Ishikawa (cell line): ENCODE data around the gene HIF1A.

ENCODE experiments used
- CEBPB ChIP-seq: IDR thresholded peaks from 2 replicates; pipeline ENCODE4 v1.6.1; 2012
- EP300 ChIP-seq: IDR thresholded peaks from 2 replicates; pipeline ENCODE4 v1.6.1; 2012; ENCODE audit warnings: borderline replicate concordance
- RAD21 ChIP-seq: IDR thresholded peaks from 2 replicates; pipeline ENCODE4 v1.6.1; 2012; ENCODE audit warnings: low read depth
- YY1 ChIP-seq: IDR thresholded peaks from 2 replicates; pipeline ENCODE4 v1.6.1; 2012; ENCODE audit warnings: low read depth

DNA sequence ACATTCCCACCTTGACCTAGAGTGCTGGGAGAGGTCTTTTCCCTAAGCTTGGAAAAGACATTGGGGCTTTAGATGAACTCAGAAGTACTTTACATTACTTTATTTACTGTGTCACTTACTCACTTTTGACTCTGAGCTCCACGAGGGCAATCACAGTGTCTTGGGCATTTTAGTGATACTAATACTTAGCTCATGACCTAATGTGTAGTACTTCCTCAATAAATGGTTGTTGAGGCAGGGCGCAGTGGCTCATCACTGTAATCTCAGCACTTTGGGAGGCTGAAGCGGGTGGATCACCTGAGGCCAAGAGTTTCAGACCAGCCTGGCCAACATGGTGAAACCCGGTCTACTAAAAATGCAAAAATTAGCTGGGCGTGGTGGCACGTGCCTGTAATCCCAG, 47.1 kb downstream of the HIF1A start:
- TF ChIP-seq CEBPB = no peak
- TF ChIP-seq EP300 = no peak
- no peak for TF ChIP-seq RAD21
- no peak for TF ChIP-seq YY1
